WI38 (cell line): ENCODE data around the gene PAX2.

Source experiments
- H3K4me3 ChIP-seq: 2 replicates; pipeline ENCODE4 v1.5.1; 2011; ENCODE audit warnings: low read depth, mild to moderate bottlenecking, control low read depth, low read length
- TF ChIP-seq, protein P1 (sequence below): IDR thresholded peaks from 2 replicates; pipeline ENCODE4 v1.5.1; 2012; ENCODE audit warnings: low read depth, mild to moderate bottlenecking, control low read depth, low read length

Gene PAX2

DNA sequence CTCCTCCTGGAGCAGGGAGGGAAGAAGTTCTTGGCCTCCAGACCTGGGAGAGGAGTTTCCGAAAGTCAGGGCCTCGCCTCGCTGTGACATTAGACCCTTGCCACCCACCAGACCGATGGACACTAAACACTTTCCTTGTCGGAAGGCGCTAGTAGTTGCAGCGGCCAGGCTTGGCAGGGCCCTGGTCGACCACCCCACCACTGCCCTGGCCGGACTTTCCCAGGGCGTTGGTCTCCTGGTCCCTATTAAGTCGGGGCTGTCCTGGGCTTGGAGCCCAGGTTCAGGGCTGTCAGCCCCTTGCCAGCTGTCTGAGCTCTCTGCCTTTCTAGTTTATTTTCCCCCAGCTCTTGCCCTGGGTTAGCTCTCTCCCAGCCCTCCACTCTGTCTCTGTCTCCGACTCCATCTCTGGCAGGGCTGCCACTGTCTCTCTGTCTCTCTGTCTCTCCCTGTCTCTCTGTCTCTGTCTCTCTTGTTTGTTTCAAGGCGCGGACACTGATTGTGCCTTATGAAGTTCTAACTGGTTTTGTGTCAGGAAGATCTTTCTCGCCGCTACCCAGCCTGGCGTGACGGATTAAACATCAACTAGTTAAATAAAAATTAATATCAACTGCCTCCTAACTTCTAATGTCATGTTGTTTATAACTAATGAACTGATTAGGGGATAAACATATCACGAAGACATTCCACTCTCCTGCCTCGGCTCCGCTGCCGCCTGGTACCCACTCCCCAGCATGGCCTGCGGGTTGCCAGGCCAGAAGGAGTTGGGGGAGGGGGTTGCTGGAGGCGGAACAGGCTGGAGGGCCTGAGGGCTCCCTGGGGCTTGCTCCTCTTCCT is 13.8 kb upstream of the PAX2 start:
- H3K4me3 ChIP-seq, result no peak overlapping the region
- TF ChIP-seq, protein P1, sequence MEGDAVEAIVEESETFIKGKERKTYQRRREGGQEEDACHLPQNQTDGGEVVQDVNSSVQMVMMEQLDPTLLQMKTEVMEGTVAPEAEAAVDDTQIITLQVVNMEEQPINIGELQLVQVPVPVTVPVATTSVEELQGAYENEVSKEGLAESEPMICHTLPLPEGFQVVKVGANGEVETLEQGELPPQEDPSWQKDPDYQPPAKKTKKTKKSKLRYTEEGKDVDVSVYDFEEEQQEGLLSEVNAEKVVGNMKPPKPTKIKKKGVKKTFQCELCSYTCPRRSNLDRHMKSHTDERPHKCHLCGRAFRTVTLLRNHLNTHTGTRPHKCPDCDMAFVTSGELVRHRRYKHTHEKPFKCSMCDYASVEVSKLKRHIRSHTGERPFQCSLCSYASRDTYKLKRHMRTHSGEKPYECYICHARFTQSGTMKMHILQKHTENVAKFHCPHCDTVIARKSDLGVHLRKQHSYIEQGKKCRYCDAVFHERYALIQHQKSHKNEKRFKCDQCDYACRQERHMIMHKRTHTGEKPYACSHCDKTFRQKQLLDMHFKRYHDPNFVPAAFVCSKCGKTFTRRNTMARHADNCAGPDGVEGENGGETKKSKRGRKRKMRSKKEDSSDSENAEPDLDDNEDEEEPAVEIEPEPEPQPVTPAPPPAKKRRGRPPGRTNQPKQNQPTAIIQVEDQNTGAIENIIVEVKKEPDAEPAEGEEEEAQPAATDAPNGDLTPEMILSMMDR, result no peak

DNA sequence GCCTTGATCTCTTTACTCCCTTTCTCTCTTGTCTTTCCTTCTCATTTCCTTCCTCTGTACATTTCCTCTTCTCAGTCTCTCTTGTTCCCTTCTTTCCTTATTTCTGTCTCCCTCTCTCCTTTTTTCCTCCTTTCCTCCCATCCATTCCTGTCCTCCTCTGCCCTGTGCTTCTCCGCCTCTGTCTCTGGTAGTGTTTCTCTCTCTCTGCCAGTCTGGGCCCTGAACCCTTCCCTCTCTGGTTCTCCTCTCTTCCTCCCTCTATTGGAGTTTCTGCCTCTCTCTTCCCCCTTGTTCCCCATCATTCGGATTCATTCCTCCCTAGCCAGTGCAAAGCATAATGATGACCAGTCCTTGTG is 13.2 kb upstream of the PAX2 start:
- TF ChIP-seq, protein P1, result no peak
- H3K4me3 ChIP-seq, result no peak overlapping the region

DNA sequence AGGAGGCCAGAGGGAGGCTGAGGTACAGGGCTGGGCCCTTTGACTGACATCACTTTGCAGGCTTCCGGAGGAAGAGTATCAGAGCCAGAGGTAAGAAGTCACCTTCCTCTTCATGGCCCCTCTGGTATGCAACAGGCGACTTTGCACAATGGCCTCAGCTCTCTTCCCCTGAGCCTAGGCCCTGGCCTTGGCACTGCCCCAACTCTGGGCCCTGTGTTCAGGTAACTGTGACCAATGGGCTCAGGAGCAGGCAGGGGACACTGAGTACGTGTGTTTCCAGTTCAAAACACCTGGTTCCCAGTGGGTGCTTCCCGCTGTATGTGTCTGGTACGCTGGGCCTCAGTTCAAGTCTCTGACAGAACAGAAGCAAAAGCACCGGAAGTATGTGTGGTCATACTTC is 12.1 kb upstream of the PAX2 start:
- TF ChIP-seq, protein P1, result no peak

DNA sequence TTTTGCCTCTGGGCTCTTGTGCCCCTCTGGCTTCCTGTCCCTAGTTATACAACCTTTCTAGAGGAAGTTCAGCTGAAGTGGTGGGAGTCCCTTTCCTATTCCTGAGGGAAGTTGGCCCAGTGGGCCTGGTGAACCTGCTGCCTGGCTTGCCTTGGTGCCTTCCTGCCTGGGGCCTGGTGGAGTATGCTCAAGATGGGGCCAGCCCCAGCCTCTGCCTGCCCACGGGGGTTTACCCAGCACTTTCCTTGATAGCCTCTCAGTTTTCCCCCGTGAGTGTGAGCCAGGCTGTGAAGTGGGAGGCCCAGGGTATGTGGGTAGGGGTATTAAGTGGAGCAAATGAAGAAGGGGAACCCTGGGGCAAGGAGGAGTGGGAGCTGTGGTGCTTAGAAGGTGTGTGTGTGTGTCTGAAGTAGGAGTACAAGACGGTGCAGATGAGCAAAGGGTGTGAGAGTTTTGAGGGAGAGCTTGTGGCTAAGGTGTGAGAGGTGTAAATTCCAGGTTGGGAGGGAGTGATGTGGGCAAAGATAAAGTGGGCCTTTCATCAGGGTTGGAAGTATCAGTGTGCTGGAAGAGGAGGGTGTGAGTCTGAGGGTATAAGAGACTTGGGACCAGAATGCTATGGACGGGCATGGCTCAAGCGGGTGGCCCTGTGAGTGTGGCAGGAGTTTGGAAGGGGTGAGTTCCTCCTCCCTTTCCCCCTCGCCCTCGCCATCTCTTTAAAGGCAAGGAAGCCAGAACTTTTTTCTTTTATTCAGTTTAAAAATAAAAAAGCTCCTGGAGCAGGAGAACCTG is 10.9 kb upstream of the PAX2 start:
- TF ChIP-seq, protein P1, result no peak

More for the DNA sequence above, 12.1 kb upstream of the PAX2 start:
- no peak overlapping the region for H3K4me3 ChIP-seq

DNA sequence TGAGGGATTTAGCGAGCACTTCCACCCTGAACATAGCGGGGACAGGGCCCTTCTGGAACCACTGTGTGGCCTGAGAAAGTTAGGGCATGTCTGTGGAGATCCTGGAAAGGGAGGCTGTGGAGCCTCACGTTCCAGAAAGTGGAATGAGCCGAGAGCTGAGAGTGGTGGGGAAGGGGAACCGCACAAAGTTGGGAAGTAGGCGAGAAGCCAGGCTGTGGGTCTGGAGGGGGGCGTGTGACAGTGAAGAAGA is 10.4 kb upstream of the PAX2 start:
- TF ChIP-seq, protein P1, result no peak
- no peak overlapping the region for H3K4me3 ChIP-seq

More for the DNA sequence above, 10.9 kb upstream of the PAX2 start:
- no peak overlapping the region for H3K4me3 ChIP-seq

DNA sequence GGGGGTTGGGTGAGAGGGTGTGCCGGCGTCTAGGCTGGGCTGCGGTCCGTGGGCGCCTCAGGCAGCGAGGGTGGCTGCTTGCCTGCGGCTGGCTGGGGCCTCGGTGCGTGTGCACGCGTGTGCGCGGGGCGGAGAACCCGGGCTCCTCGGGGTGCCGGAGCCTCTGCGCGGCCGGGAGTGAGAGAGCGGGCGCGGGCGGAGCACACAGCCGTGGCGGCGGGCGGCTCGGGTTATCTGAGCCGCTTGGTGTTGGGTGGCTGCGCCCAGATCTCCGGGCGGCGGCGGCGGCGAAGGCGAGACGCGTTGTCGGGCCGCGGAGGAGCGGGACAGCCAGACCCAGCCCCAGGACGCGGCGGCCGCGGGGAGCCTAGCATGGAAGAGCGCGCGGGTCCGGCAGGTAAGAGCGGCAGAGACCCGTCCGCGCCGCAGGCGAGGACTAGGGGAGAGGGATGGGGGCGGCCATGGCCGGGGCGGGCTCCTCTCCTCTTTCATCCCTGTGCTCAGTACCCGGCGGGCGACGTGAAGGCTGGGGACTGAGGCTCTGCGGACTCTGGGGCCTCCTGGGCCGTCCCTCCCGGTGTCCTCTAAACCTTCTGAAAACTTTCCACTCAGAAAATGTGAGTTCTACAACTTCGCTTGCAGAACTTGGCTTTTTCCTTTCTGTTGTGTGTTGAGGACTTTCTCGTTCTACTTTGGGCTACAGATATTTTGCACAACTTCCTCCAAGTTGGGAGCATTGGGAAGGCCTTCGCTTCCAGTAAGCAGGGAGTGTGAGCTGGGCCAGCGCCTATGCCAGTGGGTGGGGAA is 9.8 kb upstream of the PAX2 start:
- no peak overlapping the region for H3K4me3 ChIP-seq
- TF ChIP-seq, protein P1, result no peak
